ENCODE data around the gene PCDHB12. TPM values are rescaled to one million over a fixed set of nuclear protein-coding genes. Genes with fewer than 3 reads are reported as not detected.
A peak's percentile ranks its signal among the peaks of the same experiment; 100 is the strongest.

The PCDHB12 gene
- total RNA-seq (not detected in 2 replicates), polyA plus RNA-seq (not detected in 2 replicates), polyA minus RNA-seq (not detected in 2 replicates)
- total RNA-seq (2013): 0.07 TPM

- POLR2A ChIA-PET: no interaction called here
- Histone ChIP-seq H4K20me1 (ENCODE audit: control insufficient read depth, insufficient read depth, low read length, poor library complexity, severe bottlenecking) (no peaks in the 10 kb centered on the region), H3K9ac (ENCODE audit: low read length) (no peak within 1 kb of the TSS), H3K4me1 (ENCODE audit: control insufficient read depth in 2 of 2, insufficient read depth in 2 of 2, low read length in 2 of 2) (no peaks in the 10 kb centered on the region), H3K36me3 (replicated peaks in 1 of 2; ENCODE audit: control extremely low read depth in 1 of 2, control insufficient read depth in 1 of 2, extremely low read depth in 1 of 2, insufficient read depth in 2 of 2, low read length in 1 of 2) (no peaks in the 10 kb centered on the region), H3K4me3 (ENCODE audit: control extremely low read depth in 1 of 5, extremely low read depth in 1 of 5, insufficient read depth in 1 of 5, low read depth in 2 of 5, low read length in 4 of 5) (no peak within 1 kb of the TSS), H3K27ac (ENCODE audit: low read length in 2 of 2) (no peak within 1 kb of the TSS), H3K4me2 (replicated peaks; ENCODE audit: low read depth, low read length, poor library complexity, severe bottlenecking) (no peak within 1 kb of the TSS), H3K79me2 (ENCODE audit: control insufficient read depth, insufficient read depth, low read length) (no peaks in the 10 kb centered on the region), H3K9me3 (ENCODE audit: control extremely low read depth in 1 of 3, control insufficient read depth in 2 of 3, insufficient read depth in 1 of 3, low read length in 2 of 3) (peaks cover 0 to 8% (median 0%) of the 10 kb centered on the region in 3 donors), H3K27me3 (replicated peaks in 1 of 4; ENCODE audit: control extremely low read depth in 1 of 4, control insufficient read depth in 3 of 4, insufficient read depth in 4 of 4, low read length in 3 of 4) (peaks cover 0 to 19% (median 12%) of the 10 kb centered on the region in 4 experiments), H2AFZ (ENCODE audit: insufficient read depth, low read depth, low read length, poor library complexity, severe bottlenecking) (no peak within 1 kb of the TSS)
- CTCF ChIA-PET: interaction anchor here (1.0 kb wide), 1 partner anchor 315 kb away, joined by 3 read pairs; no protein-coding TSS in a partner anchor
- Mint-ChIP-seq H3K4me1 (no peaks in the 10 kb centered on the region), H3K9me3 (ENCODE audit: insufficient read depth) (no peaks in the 10 kb centered on the region), H3K27ac (no peak within 1 kb of the TSS), H3K4me3 (no peak within 1 kb of the TSS), H3K27me3 (peaks cover 45% of the 10 kb centered on the region)
- DNase-seq (no peak), ATAC-seq (ENCODE audit: low read depth) (no peak)
- 46% methylated on average over 7 of the region's 11 CpGs for WGBS (ENCODE audit: insufficient coverage)
- intact Hi-C loops (cut with micrococcal nuclease): no loop called here
- TF ChIP-seq EZH2 (IDR thresholded peaks at IDR 0.05; ENCODE audit: borderline replicate concordance, insufficient read depth, low read depth, low read length, poor library complexity, severe bottlenecking): no peak
- TF ChIP-seq CTCF (IDR thresholded peaks at IDR 0.05): no peak
These were observed at the start of gene PCDHB12 for GRCh38 chr5:141208478-141208877. Gene PCDHB12, plus strand, starts transcription at chr5:141208719. Its CDS starts 189 bp downstream, at chr5:141208908.

GRCh38 chr5:141172381-141173204 is 35.9 kb upstream of the PCDHB12 start, which contains the start of gene PCDHB7:
Gene PCDHB7, plus strand, starts transcription at chr5:141172644. Its CDS starts 192 bp downstream, at chr5:141172836.
- no peaks in the 10 kb centered on the region for H3K36me3 ChIP-seq (replicated peaks in 1 of 2; ENCODE audit: control extremely low read depth in 1 of 2, control insufficient read depth in 1 of 2, extremely low read depth in 1 of 2, insufficient read depth in 2 of 2, low read length in 1 of 2)
- no peaks in the 10 kb centered on the region for H3K79me2 ChIP-seq (ENCODE audit: control insufficient read depth, insufficient read depth, low read length)
- Mint-ChIP-seq H3K27me3 (peaks cover 14% of the 10 kb centered on the region), H3K4me3 (no peak within 1 kb of the TSS), H3K4me1 (peaks cover 2% of the 10 kb centered on the region), H3K9me3 (ENCODE audit: insufficient read depth) (no peaks in the 10 kb centered on the region), H3K27ac (no peak within 1 kb of the TSS)
- ChIA-PET POLR2A (no interaction called here), CTCF (no interaction called here)
- ATAC-seq (ENCODE audit: low read depth) (no peak), DNase-seq (peak; percentile 18)
- H3K9me3 ChIP-seq (ENCODE audit: control extremely low read depth in 1 of 3, control insufficient read depth in 2 of 3, insufficient read depth in 1 of 3, low read length in 2 of 3): peaks cover 2 to 20% (median 3%) of the 10 kb centered on the region in 3 donors
- H3K27me3 ChIP-seq (replicated peaks in 1 of 4; ENCODE audit: control extremely low read depth in 1 of 4, control insufficient read depth in 3 of 4, insufficient read depth in 4 of 4, low read length in 3 of 4): peaks cover 0 to 3% (median 1%) of the 10 kb centered on the region in 4 experiments
- 57% methylated on average over 11 of the region's 20 CpGs for WGBS (ENCODE audit: insufficient coverage)
- peak within 1 kb of the TSS; percentile 15 for H3K4me2 ChIP-seq (replicated peaks; ENCODE audit: low read depth, low read length, poor library complexity, severe bottlenecking)
- no peak within 1 kb of the TSS for H3K4me3 ChIP-seq (ENCODE audit: control extremely low read depth in 1 of 5, extremely low read depth in 1 of 5, insufficient read depth in 1 of 5, low read depth in 2 of 5, low read length in 4 of 5)
- peak; percentile 44 for TF ChIP-seq CTCF (IDR thresholded peaks at IDR 0.05)
- TF ChIP-seq EZH2 (IDR thresholded peaks at IDR 0.05; ENCODE audit: borderline replicate concordance, insufficient read depth, low read depth, low read length, poor library complexity, severe bottlenecking): no peak
- peak within 1 kb of the TSS; percentile 51 for H2AFZ ChIP-seq (ENCODE audit: insufficient read depth, low read depth, low read length, poor library complexity, severe bottlenecking)
- H3K27ac ChIP-seq (ENCODE audit: low read length in 2 of 2): no peak within 1 kb of the TSS
- no peak within 1 kb of the TSS for H3K9ac ChIP-seq (ENCODE audit: low read length)
- no peaks in the 10 kb centered on the region for H4K20me1 ChIP-seq (ENCODE audit: control insufficient read depth, insufficient read depth, low read length, poor library complexity, severe bottlenecking)
- intact Hi-C loops (cut with micrococcal nuclease): no loop called here
- H3K4me1 ChIP-seq (ENCODE audit: control insufficient read depth in 2 of 2, insufficient read depth in 2 of 2, low read length in 2 of 2): peaks cover 0 to 4% of the 10 kb centered on the region in 2 donors

Measured in B cell (primary cell).